Stomach (tissue), 4 donors: Measurements from ENCODE around the gene EVC2.

Experiments
- EP300 ChIP-seq: sonication (generic); formaldehyde crosslinking; IDR thresholded peaks from one replicate; pipeline ENCODE4 v1.6.1; 2017; ENCODE audit warnings: antibody characterized with exemption
- POLR2A ChIP-seq, 4 donors: fragments of 450-650 bp; IDR thresholded peaks; one replicate each; pipeline ENCODE4 v1.6.1; 2016; ENCODE audit warnings: antibody characterized with exemption in 4 of 4, control low read depth in 2 of 4, mild to moderate bottlenecking in 1 of 4, moderate library complexity in 1 of 4
- POLR2AphosphoS5 ChIP-seq, 3 donors: sonication (generic); formaldehyde crosslinking; IDR thresholded peaks; one replicate each; pipeline ENCODE4 v1.6.1; 2016; ENCODE audit warnings: antibody characterized with exemption in 3 of 3
- TF ChIP-seq, protein P1 (sequence below), 7 experiments: fragments of 450-650 bp in 4 of 7; fragments of 200-600 bp in 3 of 7; sonication (generic) in 3 of 7; IDR thresholded peaks; one replicate each; pipeline ENCODE4 v1.5.1; 2016 to 2019; ENCODE audit warnings: antibody characterized with exemption in 7 of 7, control low read depth in 2 of 7, mild to moderate bottlenecking in 1 of 7

DNA sequence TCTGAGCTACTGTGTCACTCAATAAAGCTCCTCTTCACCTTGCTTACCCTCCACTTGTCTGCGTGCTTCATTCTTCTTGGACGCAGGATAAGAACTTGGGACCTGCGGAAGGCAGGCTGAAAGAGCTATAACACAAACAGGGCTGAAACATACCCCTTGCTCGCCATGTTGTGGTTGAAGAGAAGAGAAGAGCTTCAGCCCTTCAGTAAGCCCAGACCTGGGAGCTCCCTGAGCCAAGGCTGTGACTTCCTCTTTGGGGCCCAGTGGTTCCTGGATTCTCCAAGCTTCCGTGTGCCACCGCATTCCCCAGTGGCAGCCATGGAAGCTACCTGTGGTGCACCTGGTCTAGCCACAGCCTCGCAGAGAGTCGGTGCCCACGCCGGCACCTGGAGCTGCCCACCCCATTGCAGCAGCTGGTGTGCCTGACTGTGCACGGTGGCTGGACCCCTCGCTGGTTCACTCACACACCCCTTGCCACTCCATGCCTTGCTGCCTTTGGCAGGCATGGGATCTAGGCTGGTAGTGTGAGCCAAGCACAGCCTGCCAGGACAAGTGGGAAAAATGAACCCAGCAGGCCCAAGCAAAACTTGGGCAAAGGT is 160.6 kb downstream of the EVC2 start:
- TF ChIP-seq, protein P1, sequence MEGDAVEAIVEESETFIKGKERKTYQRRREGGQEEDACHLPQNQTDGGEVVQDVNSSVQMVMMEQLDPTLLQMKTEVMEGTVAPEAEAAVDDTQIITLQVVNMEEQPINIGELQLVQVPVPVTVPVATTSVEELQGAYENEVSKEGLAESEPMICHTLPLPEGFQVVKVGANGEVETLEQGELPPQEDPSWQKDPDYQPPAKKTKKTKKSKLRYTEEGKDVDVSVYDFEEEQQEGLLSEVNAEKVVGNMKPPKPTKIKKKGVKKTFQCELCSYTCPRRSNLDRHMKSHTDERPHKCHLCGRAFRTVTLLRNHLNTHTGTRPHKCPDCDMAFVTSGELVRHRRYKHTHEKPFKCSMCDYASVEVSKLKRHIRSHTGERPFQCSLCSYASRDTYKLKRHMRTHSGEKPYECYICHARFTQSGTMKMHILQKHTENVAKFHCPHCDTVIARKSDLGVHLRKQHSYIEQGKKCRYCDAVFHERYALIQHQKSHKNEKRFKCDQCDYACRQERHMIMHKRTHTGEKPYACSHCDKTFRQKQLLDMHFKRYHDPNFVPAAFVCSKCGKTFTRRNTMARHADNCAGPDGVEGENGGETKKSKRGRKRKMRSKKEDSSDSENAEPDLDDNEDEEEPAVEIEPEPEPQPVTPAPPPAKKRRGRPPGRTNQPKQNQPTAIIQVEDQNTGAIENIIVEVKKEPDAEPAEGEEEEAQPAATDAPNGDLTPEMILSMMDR (IDR thresholded peaks at IDR 0.05): no peak
- no peak for TF ChIP-seq POLR2A (IDR thresholded peaks at IDR 0.05)
- TF ChIP-seq POLR2AphosphoS5 (IDR thresholded peaks at IDR 0.05): no peak
- TF ChIP-seq EP300: no peak
